ENCODE results near the gene DISC1.
"Not testable (repeated sequence)": the region's sequence is repeated elsewhere in the genome, so short reads cannot be mapped to it uniquely, and the experiment has no call there.

Gene DISC1

GRCh38 chr1:231638647-231639046, 12.1 kb downstream of the DISC1 start:
- no peak for ATAC-seq (ENCODE audit: low read depth)
- no peaks in the 10 kb centered on the region for H3K27me3 ChIP-seq (ENCODE audit: insufficient read depth, poor library complexity, severe bottlenecking)
- no peak for TF ChIP-seq CTCF (IDR thresholded peaks at IDR 0.05; ENCODE audit: poor library complexity, severe bottlenecking)
- H3K4me3 ChIP-seq (ENCODE audit: severe bottlenecking) = no peak overlapping the region
- no peaks in the 10 kb centered on the region for H3K36me3 ChIP-seq (ENCODE audit: low read depth)
- H3K27ac ChIP-seq (ENCODE audit: poor library complexity, severe bottlenecking) = no peak overlapping the region
- no peaks in the 10 kb centered on the region for H3K4me1 ChIP-seq (ENCODE audit: insufficient read depth, poor library complexity, severe bottlenecking)
- DNase-seq (ENCODE audit: low spot score) = no peak
- H3K9me3 ChIP-seq (ENCODE audit: severe bottlenecking) = no peaks in the 10 kb centered on the region

- no peak for DNase-seq (ENCODE audit: low spot score)
- no peak for ATAC-seq (ENCODE audit: low read depth)
- no peak overlapping the region for H3K4me3 ChIP-seq (ENCODE audit: severe bottlenecking)
- H3K36me3 ChIP-seq (ENCODE audit: low read depth) = no peaks in the 10 kb centered on the region
- H3K4me1 ChIP-seq (ENCODE audit: insufficient read depth, poor library complexity, severe bottlenecking) = no peaks in the 10 kb centered on the region
- no peak for TF ChIP-seq CTCF (IDR thresholded peaks at IDR 0.05; ENCODE audit: poor library complexity, severe bottlenecking)
- no peak overlapping the region for H3K27ac ChIP-seq (ENCODE audit: poor library complexity, severe bottlenecking)
- no peaks in the 10 kb centered on the region for H3K27me3 ChIP-seq (ENCODE audit: insufficient read depth, poor library complexity, severe bottlenecking)
- H3K9me3 ChIP-seq (ENCODE audit: severe bottlenecking) = no peaks in the 10 kb centered on the region
Measured at GRCh38 chr1:231639819-231640218, 13.2 kb downstream of the DISC1 start.

GRCh38 chr1:231641444-231641843, 14.9 kb downstream of the DISC1 start:
- not testable (repeated sequence) for ATAC-seq (ENCODE audit: low read depth); H3K4me3 ChIP-seq (ENCODE audit: severe bottlenecking); H3K36me3 ChIP-seq (ENCODE audit: low read depth); H3K9me3 ChIP-seq (ENCODE audit: severe bottlenecking); DNase-seq (ENCODE audit: low spot score); H3K27ac ChIP-seq (ENCODE audit: poor library complexity, severe bottlenecking); H3K27me3 ChIP-seq (ENCODE audit: insufficient read depth, poor library complexity, severe bottlenecking); H3K4me1 ChIP-seq (ENCODE audit: insufficient read depth, poor library complexity, severe bottlenecking)

GRCh38 chr1:231642061-231642460, 15.5 kb downstream of the DISC1 start:
- H3K36me3 ChIP-seq (ENCODE audit: low read depth); H3K4me1 ChIP-seq (ENCODE audit: insufficient read depth, poor library complexity, severe bottlenecking); ATAC-seq (ENCODE audit: low read depth); DNase-seq (ENCODE audit: low spot score); H3K4me3 ChIP-seq (ENCODE audit: severe bottlenecking); H3K27me3 ChIP-seq (ENCODE audit: insufficient read depth, poor library complexity, severe bottlenecking); H3K9me3 ChIP-seq (ENCODE audit: severe bottlenecking); H3K27ac ChIP-seq (ENCODE audit: poor library complexity, severe bottlenecking): not testable (repeated sequence)

GRCh38 chr1:231642618-231643017, 16.0 kb downstream of the DISC1 start:
- H3K27ac ChIP-seq (ENCODE audit: poor library complexity, severe bottlenecking) = no peak overlapping the region

More at GRCh38 chr1:231642618-231643017, 16.0 kb downstream of the DISC1 start:
- ATAC-seq (ENCODE audit: low read depth) (no peak), DNase-seq (ENCODE audit: low spot score) (no peak)
- H3K9me3 ChIP-seq (ENCODE audit: severe bottlenecking) = no peaks in the 10 kb centered on the region
- no peak for TF ChIP-seq CTCF (IDR thresholded peaks at IDR 0.05; ENCODE audit: poor library complexity, severe bottlenecking)
- H3K4me1 ChIP-seq (ENCODE audit: insufficient read depth, poor library complexity, severe bottlenecking) = no peaks in the 10 kb centered on the region
- no peaks in the 10 kb centered on the region for H3K36me3 ChIP-seq (ENCODE audit: low read depth)
- no peaks in the 10 kb centered on the region for H3K27me3 ChIP-seq (ENCODE audit: insufficient read depth, poor library complexity, severe bottlenecking)
- H3K4me3 ChIP-seq (ENCODE audit: severe bottlenecking) = no peak overlapping the region

All from RWPE2 (cell line).